GM10266 (cell line): ENCODE results near the gene DGKI.

Experiments
- DNase-seq: peaks from one replicate; pipeline ENCODE4 v3.0.0; 2012; ENCODE audit errors: extremely low spot score
- CTCF ChIP-seq: IDR thresholded peaks from 2 replicates; pipeline ENCODE4 v1.5.1; 2012; ENCODE audit warnings: mild to moderate bottlenecking, low read depth; ENCODE audit not compliant: control insufficient read depth, insufficient read depth; ENCODE audit errors: missing control alignments

DGKI gene

GRCh38 chr7:137480824-137481365, 365.9 kb downstream of the DGKI start:
- no peak for DNase-seq

GRCh38 chr7:137480401-137480800, 366.4 kb downstream of the DGKI start:
- no peak for DNase-seq
- TF ChIP-seq CTCF: no peak

More at GRCh38 chr7:137480824-137481365, 365.9 kb downstream of the DGKI start:
- TF ChIP-seq CTCF: no peak

GRCh38 chr7:137476937-137477336, 369.8 kb downstream of the DGKI start:
- no peak for DNase-seq
- TF ChIP-seq CTCF: no peak

GRCh38 chr7:137475966-137476365, 370.8 kb downstream of the DGKI start:
- DNase-seq: no peak
- no peak for TF ChIP-seq CTCF

GRCh38 chr7:137474540-137475026, 372.2 kb downstream of the DGKI start:
- no peak for DNase-seq
- TF ChIP-seq CTCF: no peak

DNA sequence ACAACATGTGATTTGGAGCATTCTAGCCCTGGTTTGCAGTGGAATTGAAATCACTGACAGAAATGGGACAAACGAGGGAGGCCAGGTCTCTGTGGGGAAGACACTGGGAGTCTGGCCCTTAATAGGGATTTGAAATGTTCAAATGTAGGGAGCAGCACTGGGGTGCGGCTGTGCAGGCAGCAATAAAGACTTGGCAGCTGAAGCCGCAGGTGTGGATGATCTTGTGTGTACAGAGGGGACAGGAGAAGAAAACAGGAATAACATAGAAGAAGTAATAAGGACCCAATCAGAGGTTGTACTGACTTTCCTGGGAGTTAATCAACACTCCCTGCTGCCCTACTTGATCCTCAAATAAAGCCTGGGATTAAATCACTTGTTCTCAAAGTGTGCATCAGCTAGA, 375.6 kb downstream of the DGKI start:
- no peak for TF ChIP-seq CTCF
- DNase-seq: no peak

- DNase-seq: no peak
Measured at GRCh38 chr7:137469858-137470257, 376.9 kb downstream of the DGKI start.

More at GRCh38 chr7:137469858-137470257, 376.9 kb downstream of the DGKI start:
- no peak for TF ChIP-seq CTCF
